HepG2 (cell line): ENCODE data around the gene IRF2BPL. TPM values are rescaled to one million over a fixed set of nuclear protein-coding genes. Genes with fewer than 3 reads are reported as not detected.

ENCODE experiments used
- ATRX ChIP-seq: sonication (generic); formaldehyde crosslinking; IDR thresholded peaks from 2 replicates; pipeline ENCODE4 v1.4.0; 2020; ENCODE audit warnings: missing genetic modification reagents, borderline replicate concordance
- CAMTA2 ChIP-seq: sonication (generic); formaldehyde crosslinking; IDR thresholded peaks from 2 replicates; pipeline ENCODE4 v1.4.0; 2020; ENCODE audit warnings: mild to moderate bottlenecking, missing genetic modification reagents, borderline replicate concordance
- KDM3A ChIP-seq: IDR thresholded peaks from 2 replicates; pipeline ENCODE4 v1.6.1; 2018; ENCODE audit warnings: low read depth, missing compliant biosample characterization
- MED13 ChIP-seq: sonication (generic); formaldehyde crosslinking; IDR thresholded peaks from 2 replicates; pipeline ENCODE4 v1.5.0; 2020; ENCODE audit warnings: missing genetic modification reagents
- MIXL1 ChIP-seq: IDR thresholded peaks from 2 replicates; pipeline ENCODE4 v1.6.1; 2016
- PRMT3 ChIP-seq: sonication (generic); formaldehyde crosslinking; IDR thresholded peaks from 2 replicates; pipeline ENCODE4 v1.8.1; 2022; ENCODE audit warnings: low read depth, mild to moderate bottlenecking, moderate library complexity, missing genetic modification reagents, borderline replicate concordance
- RAD21 ChIP-seq: fragments of 450-650 bp; formaldehyde crosslinking; IDR thresholded peaks from 2 replicates; pipeline ENCODE4 v1.5.0; 2020; ENCODE audit warnings: mild to moderate bottlenecking
- SOX13 ChIP-seq, 3 experiments: fragments of 450-650 bp in 1 of 3; sonication (generic) in 1 of 3; formaldehyde crosslinking in 1 of 3; IDR thresholded peaks in 2 of 3; conservative IDR thresholded peaks in 1 of 3; 2 replicates each; pipeline versions ENCODE4 v1.5.0 to v1.6.1; 2016 to 2020; ENCODE audit warnings: antibody characterized with exemption in 1 of 3, mild to moderate bottlenecking in 1 of 3, missing compliant biosample characterization in 1 of 3, missing genetic modification reagents in 1 of 3, moderate library complexity in 1 of 3
- STAG1 ChIP-seq: sonication (generic); formaldehyde crosslinking; IDR thresholded peaks from 2 replicates; pipeline ENCODE4 v1.4.0; 2020; ENCODE audit warnings: missing genetic modification reagents
- ZNF331 ChIP-seq: sonication (generic); formaldehyde crosslinking; IDR thresholded peaks from 2 replicates; pipeline ENCODE4 v1.4.0; 2020; ENCODE audit warnings: missing genetic modification reagents
- ZNF782 ChIP-seq: sonication (generic); formaldehyde crosslinking; IDR thresholded peaks from 2 replicates; pipeline ENCODE4 v1.4.0; 2020; ENCODE audit warnings: missing genetic modification reagents, mild to moderate bottlenecking, borderline replicate concordance
- polyA plus RNA-seq, 8 experiments: library from polyadenylated mRNA; depleted of rRNA in 3 of 8; stranded (reverse) in 7 of 8; unstranded in 1 of 8; fragments of >200 nt; fragmentation: Illumina TruSeq in 4 of 8; extraction: Trizol in 4 of 8; gene quantifications; 2 replicates each; pipeline versions ENCODE4 v1.2.1 to v1.2.3, GENCODE V29; 2011 to 2016; ENCODE audit warnings: low read depth in 4 of 8, missing spikeins in 1 of 8, mixed read lengths in 1 of 8; ENCODE audit not compliant: insufficient read depth in 1 of 8
- total RNA-seq, 5 experiments: library from RNA; depleted of rRNA; stranded (reverse); fragments of >200 nt; fragmentation: Illumina TruSeq; extraction: Trizol; gene quantifications; 2 replicates each; pipeline ENCODE4 v1.2.3, GENCODE V29; 2016; ENCODE audit warnings: low read depth in 1 of 5
- TF ChIP-seq, protein P1 (sequence below): IDR thresholded peaks from 2 replicates; pipeline ENCODE4 v1.6.1; 2012; ENCODE audit warnings: inconsistent platforms
- TF ChIP-seq, protein P2 (sequence below): sonication (generic); formaldehyde crosslinking; IDR thresholded peaks from 2 replicates; pipeline ENCODE4 v1.4.0; 2020; ENCODE audit warnings: missing genetic modification reagents
- TF ChIP-seq, protein P3 (sequence below): sonication (generic); formaldehyde crosslinking; IDR thresholded peaks from 2 replicates; pipeline ENCODE4 v1.4.0; 2020; ENCODE audit warnings: missing genetic modification reagents, borderline replicate concordance
- TF ChIP-seq, protein P4 (sequence below): sonication (generic); formaldehyde crosslinking; IDR thresholded peaks from 2 replicates; pipeline ENCODE4 v1.5.1; 2020; ENCODE audit warnings: missing genetic modification reagents, mild to moderate bottlenecking, borderline replicate concordance
- TF ChIP-seq, protein P5 (sequence below): sonication (generic); formaldehyde crosslinking; IDR thresholded peaks from 2 replicates; pipeline ENCODE4 v1.4.0; 2020; ENCODE audit warnings: missing genetic modification reagents

The IRF2BPL gene
- total and polyA plus RNA-seq, 2 of the 13 experiments (the other 11 are each of a cell fraction or from before 2014, with no cell fraction given) = 6.6 to 8.4 TPM

DNA sequence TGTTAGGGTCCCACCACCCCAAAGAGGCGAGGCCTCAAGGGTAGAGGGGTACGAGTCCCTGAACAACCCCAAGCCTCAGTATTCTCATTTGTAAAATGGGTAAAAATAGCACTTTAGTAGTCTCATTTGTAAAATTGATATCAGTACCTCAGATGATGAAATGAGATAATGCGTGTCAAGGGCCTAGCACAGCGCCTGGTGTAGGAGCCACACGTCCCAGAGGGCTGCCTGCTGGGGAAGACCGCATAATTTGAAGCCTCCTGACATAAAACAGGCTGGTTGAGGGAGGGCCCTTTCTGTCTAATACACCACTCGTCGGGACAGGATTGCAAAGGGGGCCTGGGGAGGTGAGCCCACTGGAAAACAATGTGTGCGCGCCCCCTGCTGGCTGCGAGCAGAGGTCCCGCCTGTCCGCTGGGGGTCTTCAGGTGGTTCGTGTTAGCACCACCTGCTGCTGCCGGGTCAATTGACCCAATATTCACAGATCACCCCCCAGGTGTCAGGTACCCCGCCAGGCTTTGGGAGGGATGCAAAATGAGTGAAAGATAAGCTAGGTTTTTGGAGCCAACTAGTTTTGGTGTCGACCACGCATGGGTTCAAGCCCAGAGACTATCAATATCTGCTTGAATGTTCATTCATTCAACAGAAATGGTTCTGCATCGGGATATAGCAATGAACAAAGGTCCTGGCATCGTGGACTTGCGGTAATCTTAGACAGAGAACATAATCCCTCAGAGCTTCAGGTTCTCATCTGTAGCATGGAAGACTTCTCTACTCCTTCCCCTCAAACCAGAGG lies 24.7 kb upstream of the IRF2BPL start (continued):
- TF ChIP-seq, protein P1, sequence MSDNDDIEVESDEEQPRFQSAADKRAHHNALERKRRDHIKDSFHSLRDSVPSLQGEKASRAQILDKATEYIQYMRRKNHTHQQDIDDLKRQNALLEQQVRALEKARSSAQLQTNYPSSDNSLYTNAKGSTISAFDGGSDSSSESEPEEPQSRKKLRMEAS = peak; percentile 34; the same call in 1 of the 2 replicates
- TF ChIP-seq PRMT3 (CRISPR knock-in tag) = no peak
- TF ChIP-seq MED13 (CRISPR knock-in tag) = 0 out of 2 replicates have a peak, but pooled peaks have one; percentile 9
- TF ChIP-seq ZNF782 = no peak
- TF ChIP-seq ATRX (CRISPR knock-in tag) = no peak
- TF ChIP-seq KDM3A (CRISPR knock-in tag) = 0 out of 2 replicates have a peak, but pooled peaks have one; percentile 62
- TF ChIP-seq, protein P2, sequence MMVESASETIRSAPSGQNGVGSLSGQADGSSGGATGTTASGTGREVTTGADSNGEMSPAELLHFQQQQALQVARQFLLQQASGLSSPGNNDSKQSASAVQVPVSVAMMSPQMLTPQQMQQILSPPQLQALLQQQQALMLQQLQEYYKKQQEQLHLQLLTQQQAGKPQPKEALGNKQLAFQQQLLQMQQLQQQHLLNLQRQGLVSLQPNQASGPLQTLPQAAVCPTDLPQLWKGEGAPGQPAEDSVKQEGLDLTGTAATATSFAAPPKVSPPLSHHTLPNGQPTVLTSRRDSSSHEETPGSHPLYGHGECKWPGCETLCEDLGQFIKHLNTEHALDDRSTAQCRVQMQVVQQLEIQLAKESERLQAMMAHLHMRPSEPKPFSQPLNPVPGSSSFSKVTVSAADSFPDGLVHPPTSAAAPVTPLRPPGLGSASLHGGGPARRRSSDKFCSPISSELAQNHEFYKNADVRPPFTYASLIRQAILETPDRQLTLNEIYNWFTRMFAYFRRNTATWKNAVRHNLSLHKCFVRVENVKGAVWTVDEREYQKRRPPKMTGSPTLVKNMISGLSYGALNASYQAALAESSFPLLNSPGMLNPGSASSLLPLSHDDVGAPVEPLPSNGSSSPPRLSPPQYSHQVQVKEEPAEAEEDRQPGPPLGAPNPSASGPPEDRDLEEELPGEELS (CRISPR knock-in tag) = peak; percentile 23; the same call in 1 of the 2 replicates
- no peak for TF ChIP-seq SOX13 (IDR thresholded peaks at IDR 0.05)
- TF ChIP-seq SOX13 (CRISPR knock-in tag; conservative IDR thresholded peaks at IDR 0.05 in 1 of 2, IDR thresholded peaks at IDR 0.05 in 1 of 2) = 0 out of 4 replicates have a peak, but pooled peaks of 1 of the 2 experiments have one; percentile 30
- TF ChIP-seq, protein P3, sequence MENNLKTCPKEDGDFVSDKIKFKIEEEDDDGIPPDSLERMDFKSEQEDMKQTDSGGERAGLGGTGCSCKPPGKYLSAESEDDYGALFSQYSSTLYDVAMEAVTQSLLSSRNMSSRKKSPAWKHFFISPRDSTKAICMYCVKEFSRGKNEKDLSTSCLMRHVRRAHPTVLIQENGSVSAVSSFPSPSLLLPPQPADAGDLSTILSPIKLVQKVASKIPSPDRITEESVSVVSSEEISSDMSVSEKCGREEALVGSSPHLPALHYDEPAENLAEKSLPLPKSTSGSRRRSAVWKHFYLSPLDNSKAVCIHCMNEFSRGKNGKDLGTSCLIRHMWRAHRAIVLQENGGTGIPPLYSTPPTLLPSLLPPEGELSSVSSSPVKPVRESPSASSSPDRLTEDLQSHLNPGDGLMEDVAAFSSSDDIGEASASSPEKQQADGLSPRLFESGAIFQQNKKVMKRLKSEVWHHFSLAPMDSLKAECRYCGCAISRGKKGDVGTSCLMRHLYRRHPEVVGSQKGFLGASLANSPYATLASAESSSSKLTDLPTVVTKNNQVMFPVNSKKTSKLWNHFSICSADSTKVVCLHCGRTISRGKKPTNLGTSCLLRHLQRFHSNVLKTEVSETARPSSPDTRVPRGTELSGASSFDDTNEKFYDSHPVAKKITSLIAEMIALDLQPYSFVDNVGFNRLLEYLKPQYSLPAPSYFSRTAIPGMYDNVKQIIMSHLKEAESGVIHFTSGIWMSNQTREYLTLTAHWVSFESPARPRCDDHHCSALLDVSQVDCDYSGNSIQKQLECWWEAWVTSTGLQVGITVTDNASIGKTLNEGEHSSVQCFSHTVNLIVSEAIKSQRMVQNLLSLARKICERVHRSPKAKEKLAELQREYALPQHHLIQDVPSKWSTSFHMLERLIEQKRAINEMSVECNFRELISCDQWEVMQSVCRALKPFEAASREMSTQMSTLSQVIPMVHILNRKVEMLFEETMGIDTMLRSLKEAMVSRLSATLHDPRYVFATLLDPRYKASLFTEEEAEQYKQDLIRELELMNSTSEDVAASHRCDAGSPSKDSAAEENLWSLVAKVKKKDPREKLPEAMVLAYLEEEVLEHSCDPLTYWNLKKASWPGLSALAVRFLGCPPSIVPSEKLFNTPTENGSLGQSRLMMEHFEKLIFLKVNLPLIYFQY (CRISPR knock-in tag) = peak; percentile 70; the same call in 1 of the 2 replicates
- TF ChIP-seq MIXL1 (CRISPR knock-in tag) = no peak
- TF ChIP-seq STAG1 = peak; percentile 99
- TF ChIP-seq, protein P4, sequence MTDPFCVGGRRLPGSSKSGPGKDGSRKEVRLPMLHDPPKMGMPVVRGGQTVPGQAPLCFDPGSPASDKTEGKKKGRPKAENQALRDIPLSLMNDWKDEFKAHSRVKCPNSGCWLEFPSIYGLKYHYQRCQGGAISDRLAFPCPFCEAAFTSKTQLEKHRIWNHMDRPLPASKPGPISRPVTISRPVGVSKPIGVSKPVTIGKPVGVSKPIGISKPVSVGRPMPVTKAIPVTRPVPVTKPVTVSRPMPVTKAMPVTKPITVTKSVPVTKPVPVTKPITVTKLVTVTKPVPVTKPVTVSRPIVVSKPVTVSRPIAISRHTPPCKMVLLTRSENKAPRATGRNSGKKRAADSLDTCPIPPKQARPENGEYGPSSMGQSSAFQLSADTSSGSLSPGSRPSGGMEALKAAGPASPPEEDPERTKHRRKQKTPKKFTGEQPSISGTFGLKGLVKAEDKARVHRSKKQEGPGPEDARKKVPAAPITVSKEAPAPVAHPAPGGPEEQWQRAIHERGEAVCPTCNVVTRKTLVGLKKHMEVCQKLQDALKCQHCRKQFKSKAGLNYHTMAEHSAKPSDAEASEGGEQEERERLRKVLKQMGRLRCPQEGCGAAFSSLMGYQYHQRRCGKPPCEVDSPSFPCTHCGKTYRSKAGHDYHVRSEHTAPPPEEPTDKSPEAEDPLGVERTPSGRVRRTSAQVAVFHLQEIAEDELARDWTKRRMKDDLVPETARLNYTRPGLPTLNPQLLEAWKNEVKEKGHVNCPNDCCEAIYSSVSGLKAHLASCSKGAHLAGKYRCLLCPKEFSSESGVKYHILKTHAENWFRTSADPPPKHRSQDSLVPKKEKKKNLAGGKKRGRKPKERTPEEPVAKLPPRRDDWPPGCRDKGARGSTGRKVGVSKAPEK = no peak
- TF ChIP-seq CAMTA2 (CRISPR knock-in tag) = no peak
- TF ChIP-seq RAD21 = peak; percentile 99
- TF ChIP-seq, protein P5, sequence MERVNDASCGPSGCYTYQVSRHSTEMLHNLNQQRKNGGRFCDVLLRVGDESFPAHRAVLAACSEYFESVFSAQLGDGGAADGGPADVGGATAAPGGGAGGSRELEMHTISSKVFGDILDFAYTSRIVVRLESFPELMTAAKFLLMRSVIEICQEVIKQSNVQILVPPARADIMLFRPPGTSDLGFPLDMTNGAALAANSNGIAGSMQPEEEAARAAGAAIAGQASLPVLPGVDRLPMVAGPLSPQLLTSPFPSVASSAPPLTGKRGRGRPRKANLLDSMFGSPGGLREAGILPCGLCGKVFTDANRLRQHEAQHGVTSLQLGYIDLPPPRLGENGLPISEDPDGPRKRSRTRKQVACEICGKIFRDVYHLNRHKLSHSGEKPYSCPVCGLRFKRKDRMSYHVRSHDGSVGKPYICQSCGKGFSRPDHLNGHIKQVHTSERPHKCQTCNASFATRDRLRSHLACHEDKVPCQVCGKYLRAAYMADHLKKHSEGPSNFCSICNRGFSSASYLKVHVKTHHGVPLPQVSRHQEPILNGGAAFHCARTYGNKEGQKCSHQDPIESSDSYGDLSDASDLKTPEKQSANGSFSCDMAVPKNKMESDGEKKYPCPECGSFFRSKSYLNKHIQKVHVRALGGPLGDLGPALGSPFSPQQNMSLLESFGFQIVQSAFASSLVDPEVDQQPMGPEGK (CRISPR knock-in tag) = peak; percentile 84
- 0 out of 2 replicates have a peak, but pooled peaks have one; percentile 44 for TF ChIP-seq ZNF331 (CRISPR knock-in tag)
